SHP77 (cell line): ENCODE data around the gene RAB6B.

Experiments used
- DNase-seq, 2 experiments: peaks; one replicate each; lab custom pipeline; 2025; lab: John Stamatoyannopoulos, UW

RAB6B gene

DNA sequence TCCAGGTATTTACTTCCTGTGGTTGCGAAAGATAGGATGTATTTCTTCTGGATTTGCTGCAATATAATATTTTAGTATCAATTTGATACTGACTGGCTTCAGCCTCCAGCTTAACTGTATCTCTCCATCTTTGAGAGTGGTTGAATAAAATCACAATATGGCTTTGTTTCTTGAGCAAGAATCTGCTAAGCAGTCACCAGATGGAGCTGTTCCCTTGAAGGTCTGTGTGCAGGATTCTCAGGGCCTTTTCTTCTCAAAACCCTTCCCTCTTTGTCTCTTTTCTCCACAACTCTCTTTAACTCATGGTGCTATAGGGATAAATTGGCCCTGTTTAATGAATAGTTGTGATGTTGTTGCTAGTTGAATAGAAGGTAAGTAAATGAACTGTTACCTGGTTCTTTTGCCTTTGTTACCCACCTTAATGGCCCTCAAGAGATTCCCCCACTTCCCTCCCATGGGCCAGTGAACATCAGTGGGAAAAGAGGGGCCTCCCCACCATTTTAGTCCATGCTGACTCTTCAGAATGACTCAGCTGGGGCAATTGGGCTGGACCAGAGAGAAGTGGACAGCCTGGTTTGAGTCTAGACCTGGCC, 34.8 kb upstream of the RAB6B start:
- peak; percentile 16 to 51 for DNase-seq

DNA sequence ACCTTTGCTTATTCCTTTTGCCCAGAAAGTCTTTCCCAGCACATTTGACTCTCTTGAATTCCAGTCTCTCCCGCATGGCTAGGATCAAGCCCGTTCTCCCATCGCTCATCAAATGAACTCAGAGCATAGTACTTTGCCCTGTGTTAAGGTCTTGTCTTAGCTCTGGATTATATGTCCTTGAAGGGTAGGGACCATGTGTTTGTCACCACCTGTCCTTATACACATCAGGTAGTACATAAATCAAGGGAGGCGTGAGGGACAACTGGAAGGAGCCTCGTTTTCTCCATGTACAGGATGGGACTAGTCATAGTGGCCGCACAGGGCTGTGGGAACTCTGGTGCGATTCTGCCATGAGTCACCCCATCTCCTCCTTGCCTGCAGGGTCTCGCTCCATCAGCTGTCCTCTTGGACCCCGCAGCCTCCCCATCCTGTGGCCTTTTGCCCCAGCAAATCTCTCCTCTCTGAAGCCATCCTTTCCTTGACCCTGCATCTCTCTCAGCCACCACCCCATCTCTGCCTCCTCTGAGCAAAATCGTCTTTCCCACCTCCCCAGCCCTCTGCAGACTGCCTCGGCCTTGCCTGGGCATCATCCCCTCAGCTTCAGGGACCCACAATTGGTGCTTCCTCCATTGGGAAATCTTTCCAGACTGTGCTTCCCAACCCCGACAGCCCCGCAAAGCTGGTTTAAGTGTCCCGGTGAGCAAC, 33.4 kb upstream of the RAB6B start:
- no peak for DNase-seq

DNA sequence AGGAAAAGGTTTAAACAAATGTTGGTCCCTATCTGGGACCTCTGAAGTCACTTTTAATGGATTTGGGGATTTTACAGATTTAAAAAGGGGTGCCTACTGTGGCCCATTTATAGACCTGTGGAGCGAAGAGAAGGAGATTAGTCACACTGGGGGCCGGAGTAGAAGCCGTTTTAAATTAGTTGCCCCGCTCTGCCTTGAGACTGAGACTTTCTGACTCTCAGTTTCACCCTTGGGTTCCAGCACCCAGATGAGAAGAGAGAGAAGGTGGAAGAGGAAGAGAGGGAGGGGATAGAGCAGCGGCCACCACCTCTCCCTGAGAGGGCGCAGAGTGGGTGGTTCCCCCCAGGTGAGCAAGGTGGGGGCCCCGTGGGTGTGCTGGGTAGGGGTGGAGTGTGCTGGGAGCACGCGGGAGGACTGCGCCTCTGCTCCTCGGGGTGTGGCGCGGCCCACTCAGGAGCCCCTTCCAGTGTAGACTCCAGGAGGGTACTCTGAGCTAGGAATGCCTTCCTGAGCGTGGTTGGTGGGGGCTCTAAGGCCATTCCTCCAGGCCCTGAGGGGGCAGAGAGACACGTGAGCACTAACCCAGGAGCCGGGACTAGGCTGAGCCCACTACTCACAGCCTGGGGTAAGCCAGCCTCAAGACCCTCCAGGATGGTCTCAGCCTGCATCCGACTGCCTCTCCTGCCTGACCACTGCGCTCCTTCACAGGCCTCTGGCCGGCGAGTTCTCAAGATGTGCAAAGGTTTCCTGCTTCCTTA, 32.6 kb upstream of the RAB6B start:
- no peak for DNase-seq

DNA sequence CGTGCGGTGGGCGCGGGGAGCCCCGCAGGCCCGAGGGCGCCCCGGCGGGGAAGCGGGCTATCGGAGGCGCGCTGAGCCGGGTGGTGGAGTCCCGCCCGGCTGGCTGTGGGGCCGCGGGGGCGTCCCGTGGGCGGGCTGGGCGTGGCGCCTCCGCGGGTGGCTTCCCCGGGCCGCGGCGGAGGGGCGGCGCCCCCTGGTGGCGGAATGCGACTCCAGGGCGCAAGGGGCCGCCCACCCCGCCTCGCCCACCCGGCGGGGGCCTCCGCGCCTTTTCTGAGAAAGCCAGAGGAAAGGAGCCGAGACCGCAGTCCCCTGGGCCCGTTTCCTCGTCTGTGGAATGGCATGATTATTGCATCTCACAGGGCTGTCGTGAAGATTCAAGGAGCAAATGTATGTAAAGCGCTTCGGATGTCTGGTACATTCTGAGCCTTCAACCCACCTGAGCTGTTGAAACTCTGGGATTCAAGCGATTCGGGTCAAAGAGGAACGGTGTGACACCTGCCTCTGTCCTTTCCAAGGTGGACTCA, 31.9 kb upstream of the RAB6B start:
- DNase-seq: peak in 1 of 2 experiments; percentile 12

DNA sequence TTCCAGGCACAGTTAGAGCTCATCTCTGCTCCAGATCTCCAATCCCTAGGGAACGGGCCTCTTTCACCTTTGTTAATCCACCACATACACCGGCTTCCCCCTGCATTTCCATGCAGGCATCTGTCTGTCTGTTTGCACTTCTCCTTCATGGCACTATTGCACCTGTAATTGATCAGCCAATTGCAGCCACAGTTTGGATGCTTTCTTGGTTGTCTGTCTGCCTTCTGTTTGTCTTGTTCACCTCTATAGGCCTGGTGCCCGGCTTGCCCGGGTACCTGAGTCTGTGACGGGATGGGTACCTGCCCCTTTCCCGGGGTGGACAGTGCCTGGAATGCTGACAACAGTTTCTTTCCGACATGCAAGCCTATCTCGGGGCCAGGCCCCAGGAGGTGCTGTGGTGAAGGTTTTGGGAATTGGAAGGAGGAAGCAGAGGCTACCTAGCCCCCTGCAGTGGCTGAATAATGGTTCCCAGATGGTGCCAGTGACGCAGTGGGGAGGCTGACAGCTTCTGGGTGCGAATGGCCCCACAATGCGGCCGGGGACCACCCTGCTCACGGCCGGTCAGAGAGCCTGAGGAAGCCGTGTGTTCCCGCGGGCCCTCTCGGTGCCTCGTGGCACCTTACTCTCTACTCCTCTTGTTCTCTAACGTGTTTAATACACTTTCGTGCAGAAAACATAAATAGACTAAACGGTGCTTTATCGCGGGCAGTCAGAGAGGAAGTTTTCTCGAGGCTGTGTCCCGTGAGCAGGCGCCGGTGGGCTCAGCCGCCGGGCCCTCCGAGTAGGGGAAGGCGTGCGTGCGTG, 31.3 kb upstream of the RAB6B start:
- no peak for DNase-seq

DNA sequence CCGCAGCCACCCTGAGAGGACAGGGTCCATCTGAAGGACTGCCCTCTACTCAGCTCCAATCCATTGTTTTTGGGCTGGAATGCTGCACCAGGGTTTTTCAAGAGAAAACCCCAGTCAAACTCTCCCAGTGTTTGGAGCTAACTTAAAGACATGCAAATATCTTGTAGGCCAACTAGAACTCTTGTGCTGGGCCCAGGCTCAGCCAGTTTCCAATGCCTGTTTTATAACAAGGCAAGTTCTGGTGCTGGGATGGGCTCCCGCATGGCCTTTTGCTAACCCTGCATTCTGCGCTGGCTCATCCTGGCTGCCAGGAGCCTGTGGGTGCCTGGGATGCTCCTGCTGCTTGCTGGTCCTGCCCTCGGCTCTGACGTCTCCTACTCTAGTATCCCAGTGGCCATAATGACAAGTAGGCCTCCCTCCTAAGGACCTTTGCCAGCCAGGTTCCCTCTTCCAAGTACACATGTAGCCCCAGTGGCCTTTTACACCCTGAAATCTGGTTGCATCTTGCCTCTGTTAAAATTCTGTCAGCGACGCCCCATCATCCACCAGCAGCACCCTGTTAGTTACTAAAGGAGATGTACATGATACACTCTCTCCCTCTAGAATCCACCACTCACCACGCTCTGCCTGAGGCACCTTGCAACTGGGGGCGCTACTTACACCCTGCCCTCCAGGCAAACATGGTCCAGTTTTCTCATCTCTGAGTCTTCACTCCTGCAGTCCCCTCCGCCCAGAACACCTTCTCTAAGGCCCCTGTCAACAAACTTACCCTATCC, 30.5 kb upstream of the RAB6B start:
- DNase-seq: no peak

DNA sequence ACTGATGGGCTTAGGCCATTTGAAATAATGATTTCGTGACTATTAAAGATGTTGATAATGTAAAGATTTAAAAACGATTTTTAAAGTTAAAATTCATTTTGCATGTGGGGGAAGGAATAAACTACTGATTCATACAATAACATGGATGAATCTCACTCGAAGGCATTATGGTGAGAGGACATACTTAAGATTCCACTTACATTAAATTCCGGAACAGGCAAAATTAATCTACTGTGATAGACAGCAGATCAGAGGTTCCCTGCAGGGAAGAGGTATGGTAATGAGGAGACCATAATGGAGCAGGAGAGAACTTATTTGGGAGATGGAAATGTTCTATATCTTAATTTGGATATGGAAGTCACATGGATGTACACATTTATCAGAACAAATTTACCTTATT, 28.4 kb upstream of the RAB6B start:
- no peak for DNase-seq

DNA sequence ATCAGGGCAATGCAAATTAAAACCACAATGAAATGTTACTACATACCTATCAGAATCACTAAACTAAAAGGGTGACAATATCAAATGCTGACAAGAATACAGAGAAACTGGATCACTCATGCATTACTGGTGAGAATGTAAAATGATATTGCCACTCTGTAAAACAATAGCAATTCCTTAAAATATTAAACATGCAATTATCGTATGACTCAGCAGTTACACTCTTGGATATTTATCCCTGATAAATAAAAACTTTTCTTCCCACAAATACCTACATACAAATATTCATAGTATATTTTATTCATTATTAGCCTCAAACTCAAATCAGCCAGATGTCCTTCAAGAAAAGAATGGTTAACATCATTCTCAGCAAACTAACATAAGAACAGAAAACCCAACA, 25.9 kb upstream of the RAB6B start:
- DNase-seq: no peak

DNA sequence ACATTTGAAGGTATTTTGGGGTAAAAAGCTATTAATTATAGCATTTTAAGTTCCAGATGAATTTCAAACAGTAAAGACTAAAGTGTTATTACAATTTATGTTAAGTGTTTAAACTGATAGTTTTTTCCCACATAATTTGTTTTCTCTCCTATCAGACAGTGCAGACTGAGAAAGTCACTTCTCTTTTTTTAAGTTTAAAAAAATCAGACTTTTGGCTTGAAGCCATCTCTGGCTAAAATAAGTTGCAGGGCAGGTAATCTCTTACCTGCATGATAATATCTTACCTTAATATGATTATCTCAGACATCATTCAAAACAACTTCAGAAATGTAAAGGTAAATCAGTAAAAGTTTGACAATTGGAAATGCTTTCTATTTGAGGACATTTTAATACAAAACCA, 21.5 kb upstream of the RAB6B start:
- DNase-seq: no peak

DNA sequence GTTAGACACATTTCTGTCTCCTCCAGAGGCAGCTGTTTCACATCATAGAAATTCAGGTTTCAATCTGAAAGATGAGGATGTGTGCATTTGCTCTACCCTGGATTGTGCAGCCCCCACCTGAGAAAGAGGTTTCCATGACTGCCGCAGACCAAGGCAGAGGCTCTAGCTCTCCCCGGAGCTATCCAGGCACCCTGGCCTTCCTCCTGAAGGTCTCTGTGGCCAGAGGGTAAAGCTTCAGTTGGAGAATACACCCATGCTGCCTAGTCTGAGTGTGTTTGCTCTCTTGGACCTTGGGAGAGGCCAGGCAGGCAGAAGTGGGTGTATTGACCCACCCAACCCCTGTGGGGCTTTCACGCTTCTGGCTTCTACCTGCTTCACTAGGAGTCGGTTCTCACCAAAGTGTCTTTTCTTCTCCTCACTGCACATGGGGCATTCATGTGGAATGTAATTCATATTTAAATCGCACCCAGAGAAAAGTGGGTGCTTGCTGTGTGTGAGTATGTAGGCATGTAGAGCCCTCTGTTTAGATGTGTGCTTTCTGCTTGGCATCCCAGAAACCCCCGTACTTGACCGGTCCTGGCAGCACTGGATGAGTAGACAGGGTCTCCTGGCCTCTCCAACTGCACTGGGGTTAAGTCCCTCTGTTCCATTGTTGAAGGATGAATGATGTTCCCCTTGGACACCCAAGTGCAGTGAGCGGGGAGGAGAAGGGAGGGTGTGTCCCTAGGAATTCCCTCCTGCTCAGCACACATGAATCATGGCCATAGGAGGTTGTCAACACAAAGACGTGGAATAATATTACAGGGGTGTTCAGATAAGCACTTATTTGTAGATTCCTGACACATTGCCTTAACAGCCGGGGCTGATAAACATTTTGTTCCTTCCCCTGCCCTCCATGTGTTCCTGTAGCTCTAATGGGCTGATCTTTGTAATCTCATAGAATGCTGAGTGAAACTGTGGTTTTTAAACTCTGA, 20.3 kb upstream of the RAB6B start:
- DNase-seq: no peak

DNA sequence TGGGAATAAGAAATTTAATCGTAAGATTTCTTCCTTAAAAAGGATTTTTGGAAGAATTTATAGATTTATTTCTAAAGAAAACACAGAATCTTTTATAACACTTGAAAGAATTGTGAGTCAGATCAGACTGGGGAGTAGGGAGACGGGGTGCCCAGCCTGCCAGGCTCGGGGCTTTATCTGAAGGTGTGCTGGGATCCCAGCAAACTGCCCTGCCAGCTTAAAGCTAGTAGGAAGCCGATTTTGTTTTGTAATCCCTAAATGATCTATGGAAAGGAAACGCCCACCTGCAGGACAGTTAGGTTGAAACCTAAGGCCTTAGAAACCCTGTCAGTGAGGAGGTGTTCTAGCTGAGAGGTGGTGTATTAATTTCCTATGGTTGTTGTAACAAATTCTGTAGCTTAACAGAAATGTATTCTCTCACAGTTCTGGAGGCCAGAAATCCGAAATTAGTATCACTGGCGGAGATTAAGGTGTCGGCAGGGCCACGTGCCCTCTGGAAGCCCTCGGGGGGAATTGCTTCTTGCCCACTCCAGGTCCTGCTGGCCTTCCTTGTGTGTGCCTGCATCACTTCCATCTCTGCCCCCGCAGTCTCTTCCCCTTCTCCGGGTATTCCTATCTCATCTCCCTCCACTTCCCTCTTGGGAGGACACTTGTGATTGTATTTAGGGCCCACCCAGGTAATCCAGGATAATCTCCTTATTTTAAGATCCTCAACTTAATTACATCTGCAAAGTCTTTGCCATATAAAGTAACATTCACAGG, 19.3 kb upstream of the RAB6B start:
- DNase-seq: no peak

DNA sequence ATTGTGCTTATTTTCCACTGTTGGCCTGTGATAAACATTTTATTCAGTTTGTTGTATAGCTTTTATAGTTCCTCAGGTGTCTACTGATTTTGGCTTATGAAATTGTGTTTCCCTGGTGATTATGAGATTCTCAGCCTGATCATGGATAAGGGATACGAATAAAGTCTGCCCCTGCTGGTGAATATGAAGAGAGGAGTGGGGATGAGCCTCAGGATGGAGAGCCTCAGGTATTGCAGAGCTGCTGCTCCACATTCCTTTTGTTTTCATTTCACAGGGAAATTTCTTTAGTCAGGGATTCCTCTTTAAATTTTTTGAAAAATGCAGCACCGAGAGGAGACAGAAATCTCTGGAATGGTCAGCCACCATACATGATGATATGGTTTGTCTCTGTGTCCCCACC, 14.7 kb upstream of the RAB6B start:
- no peak for DNase-seq

DNA sequence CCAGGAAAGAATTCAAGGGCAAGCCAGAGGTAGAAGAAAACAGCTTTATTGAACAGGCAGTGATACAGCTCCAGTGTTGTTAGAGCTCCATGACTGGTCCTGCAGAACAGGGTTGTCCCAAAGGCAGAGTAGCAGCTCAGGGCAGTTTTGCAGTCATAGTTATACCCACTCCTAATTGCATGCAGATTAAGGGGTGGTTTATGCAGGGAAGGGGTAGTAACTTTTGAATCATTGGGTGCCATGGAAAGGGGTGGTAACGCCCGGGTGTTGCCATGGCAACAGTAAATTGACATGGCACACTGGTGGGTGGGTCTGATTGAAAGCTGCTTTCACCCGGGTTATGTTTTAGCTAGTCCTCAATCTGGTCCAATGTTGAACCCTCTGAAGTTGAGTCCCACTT, 9.7 kb upstream of the RAB6B start:
- DNase-seq: no peak

DNA sequence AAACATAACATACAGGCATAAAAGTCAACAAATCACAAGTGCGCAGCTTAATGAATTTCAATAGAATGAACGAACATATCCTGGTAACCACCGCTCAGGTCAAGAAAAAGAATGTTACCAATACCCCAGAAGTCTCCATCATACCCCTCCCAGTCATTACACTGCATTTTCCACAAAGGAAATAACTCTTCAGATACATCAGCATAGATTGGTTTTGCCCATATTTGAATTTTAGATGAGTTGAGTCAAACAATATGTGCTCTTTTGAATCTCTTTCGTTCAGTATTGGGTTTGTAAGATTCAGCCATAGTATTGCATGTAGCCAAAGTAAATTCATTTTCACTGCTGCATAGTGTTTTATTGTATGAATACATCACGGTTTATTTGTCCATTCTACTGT, 6.2 kb upstream of the RAB6B start:
- DNase-seq: no peak

DNA sequence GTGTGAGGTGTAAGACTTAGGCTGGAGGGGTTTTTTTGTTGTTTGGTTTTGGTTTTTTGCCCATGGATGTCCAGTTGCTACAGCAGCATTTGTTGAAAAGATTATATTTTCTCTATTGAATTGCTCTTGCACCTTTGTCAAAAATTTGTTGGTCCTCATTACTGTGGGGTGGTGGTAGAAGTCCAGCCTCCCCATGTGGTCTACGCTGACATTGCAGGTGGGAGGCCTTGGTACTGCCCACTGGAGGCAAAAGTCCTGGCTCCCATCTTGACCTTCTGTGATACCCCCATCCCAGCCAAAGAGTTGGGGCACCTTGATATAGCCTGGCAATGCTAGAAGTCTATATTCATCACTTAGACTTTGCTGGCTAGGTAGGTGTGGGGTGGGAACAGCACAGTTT, 5.4 kb upstream of the RAB6B start:
- DNase-seq: no peak

DNA sequence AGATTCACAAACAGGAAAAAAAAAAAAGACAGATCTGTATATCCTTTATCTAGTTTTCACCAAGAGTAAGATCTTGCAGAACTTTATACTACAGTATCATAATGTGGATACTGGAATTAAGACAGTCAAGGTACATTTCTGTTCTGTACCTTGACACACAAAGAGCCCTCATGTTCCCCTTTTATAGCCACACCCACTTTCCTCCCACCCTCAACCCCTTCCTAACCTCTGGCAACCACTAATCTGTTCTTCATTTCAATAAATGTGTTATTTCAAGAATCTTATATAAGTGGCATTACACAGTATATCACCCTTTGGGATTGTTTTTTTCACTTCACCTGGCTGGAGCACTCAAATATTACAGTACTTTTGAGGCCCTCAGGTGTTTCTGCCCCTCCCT, 3.6 kb upstream of the RAB6B start:
- no peak for DNase-seq

DNA sequence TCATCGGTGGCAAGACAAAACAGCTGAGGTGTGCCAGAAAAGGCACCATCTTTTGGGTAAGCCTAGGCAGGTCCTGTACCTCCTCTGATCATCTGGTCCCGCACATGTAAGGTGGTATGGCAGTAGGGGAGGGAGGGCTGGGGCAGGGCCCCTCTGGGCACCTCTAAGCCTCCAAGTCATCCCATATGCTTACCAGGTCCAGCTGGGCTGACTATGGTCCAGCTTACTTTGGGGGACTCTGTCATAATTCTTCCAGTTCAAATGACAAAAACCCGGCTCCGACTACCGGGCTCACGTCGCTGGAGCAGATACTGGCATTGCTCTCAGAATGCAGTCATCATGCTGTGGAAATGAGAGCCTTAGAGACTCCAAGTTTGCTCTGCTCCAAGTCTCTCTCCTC, 1.9 kb upstream of the RAB6B start:
- DNase-seq: no peak

DNA sequence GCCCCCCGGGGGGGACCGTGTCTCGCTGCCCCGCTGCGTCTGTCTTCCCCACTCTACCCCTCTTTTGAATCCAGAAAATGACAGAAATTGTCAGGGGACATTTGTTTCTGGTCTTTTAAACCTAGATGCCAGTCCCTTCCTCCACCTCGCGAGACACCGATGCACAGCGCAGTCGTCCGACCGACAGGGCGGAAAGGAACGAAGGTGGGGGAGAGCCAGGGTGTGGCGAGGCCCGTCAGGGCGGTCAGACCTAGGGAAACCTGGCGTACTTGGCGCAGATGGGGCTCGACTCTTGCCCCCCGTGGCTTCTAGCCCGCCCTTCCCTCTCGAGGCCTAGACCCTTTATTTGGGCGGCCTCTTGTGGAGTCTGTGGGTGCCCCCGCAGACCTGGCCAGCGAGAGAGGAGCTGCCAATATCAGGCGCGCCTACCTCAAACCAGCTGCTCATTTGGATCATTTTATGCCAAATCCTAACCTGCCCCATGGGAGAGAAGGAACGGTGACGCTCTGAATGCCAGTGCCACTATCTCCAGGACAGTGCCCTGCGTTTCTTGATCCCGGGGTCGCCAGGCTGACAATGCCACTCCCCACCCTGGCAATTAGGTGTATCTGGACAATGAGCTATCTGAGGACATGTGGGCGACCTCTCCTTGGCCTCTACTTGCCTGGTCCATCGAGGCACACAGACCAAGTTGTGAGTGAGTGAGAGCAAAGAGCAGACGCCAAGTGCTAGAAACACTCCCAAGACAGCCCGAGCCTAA, 500 bp upstream of the RAB6B start:
- no peak for DNase-seq
